Middle frontal gyrus (tissue), 1 donor: ENCODE data around the gene SCNN1A.

Source experiments
- DNase-seq: peaks from one replicate; pipeline ENCODE4 v3.0.0-alpha.2; 2015; ENCODE audit warnings: low spot score; ENCODE audit errors: extremely low spot score

SCNN1A gene

GRCh38 chr12:6319446-6319845 is 55.9 kb downstream of the SCNN1A start:
- no peak for DNase-seq

DNA sequence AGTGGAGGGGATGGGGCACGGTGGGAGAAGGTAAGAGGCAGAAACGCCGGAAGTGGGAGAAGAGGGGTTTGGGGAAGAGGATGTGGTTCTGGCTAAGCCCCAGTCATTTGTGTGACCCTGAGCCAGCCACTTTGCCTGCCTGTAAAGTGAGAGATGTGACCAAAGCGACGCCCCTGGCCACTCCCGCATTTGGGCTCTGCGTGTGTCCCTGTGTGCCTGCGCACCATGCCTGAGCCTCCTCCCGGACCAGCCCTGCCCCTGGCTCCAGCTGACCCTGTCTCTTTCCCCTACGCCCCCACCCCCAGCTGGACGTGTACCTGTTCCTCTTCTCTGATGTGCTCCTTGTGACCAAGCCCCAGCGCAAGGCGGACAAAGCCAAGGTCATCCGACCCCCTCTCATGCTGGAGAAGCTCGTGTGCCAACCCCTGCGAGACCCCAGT is 56.9 kb downstream of the SCNN1A start:
- DNase-seq: no peak

DNA sequence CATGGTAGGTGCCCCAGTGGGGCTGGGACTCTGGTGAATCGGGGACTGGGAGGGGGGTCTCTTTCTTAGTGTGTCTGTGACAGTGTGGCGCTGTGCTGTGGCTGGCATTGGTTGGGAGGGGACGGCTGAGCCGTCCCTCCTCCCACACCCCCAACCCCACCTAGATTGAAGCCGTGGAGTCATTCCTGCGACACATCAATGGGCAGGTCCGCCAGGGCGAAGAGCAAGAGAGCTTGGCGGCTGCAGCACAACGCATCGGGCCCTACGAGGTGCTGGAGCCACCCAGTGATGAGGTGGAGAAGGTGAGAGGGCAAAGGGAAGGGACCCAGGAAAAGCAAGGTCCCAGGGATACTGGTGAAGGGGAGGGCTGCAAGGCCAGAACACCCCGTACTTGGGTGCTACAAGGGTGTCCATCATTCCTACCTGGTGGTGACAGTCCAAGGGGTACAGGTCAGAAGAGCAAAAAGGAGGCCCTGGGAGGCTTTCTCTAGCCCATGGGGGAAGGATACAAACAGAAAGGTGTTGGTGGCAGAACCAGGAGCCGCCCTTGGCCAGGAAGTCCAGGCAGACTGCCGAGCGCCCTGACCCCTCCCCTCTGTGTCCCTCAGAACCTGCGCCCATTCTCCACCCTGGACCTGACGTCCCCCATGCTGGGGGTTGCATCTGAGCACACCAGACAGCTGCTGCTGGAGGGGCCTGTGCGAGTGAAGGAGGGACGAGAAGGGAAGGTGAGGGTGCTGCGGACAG is 57.5 kb downstream of the SCNN1A start:
- no peak for DNase-seq

DNA sequence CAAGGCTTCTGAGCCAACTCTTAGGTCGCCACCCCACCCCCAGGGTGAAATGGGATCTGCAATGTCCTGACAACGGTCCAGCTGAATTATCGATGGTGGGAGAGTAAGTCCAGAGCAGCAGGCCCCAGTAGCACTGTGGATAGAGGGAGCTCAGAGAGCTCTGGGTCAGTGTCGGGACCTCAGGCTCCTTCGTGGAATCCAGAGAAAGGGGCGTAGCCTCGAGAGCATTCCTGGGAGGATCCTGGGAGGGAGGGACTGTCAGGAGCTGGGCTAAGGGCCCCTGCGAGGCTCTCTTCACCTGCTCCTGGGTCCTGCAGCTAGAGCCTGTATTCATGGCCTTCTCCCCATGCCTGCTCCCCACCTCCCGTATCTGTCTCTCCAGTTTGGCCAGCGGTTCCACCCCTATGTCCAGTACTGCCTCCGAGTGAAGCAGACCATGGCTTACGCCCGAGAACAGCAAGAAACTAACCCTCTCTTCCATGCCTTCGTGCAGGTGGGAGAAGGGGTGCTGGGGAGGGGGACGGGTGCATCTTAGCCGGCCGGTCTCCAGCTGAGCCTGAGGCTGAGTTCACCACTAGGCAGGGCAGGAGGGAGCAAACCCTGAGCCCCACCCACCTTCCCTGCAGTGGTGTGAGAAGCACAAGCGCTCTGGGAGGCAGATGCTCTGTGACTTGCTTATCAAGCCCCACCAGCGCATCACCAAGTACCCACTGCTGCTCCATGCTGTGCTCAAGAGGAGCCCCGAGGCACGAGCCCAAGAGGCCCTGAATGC is 58.3 kb downstream of the SCNN1A start:
- DNase-seq: no peak

GRCh38 chr12:6315704-6316597 is 59.4 kb downstream of the SCNN1A start:
- DNase-seq: no peak

GRCh38 chr12:6315184-6315583 is 60.2 kb downstream of the SCNN1A start:
- DNase-seq: no peak

- no peak for DNase-seq
Observed at GRCh38 chr12:6314776-6315175, 60.6 kb downstream of the SCNN1A start.

DNA sequence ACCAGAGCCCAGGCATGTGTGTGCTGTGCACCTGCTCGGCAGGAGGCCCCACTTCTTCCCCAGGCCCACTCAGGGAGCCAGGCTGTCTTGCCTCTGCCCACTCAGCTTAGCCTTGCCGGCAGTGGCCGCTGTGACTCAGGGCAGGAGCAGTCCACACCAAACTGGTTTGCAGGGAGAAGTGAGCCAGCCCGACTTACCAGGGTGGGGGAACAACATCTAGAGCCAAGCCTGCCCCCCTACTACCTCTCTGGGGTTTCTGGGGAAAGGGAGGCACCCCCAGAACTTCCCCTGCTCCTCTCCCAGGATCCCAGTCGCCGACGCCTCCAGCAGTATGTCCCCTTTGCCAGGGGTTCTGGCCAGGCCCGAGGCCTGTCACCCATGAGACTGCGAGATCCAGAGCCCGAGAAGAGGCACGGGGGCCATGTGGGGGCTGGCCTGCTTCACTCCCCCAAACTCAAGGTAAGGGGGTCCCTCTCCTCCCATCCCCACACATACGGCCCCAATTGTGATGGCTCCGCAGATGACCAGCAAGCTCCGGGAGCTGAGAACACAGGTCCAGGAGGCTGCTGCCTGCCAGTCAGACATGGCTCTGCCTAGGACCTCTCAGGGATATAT is 61.9 kb downstream of the SCNN1A start:
- no peak for DNase-seq

GRCh38 chr12:6312529-6313325 is 62.6 kb downstream of the SCNN1A start:
- DNase-seq: no peak

DNA sequence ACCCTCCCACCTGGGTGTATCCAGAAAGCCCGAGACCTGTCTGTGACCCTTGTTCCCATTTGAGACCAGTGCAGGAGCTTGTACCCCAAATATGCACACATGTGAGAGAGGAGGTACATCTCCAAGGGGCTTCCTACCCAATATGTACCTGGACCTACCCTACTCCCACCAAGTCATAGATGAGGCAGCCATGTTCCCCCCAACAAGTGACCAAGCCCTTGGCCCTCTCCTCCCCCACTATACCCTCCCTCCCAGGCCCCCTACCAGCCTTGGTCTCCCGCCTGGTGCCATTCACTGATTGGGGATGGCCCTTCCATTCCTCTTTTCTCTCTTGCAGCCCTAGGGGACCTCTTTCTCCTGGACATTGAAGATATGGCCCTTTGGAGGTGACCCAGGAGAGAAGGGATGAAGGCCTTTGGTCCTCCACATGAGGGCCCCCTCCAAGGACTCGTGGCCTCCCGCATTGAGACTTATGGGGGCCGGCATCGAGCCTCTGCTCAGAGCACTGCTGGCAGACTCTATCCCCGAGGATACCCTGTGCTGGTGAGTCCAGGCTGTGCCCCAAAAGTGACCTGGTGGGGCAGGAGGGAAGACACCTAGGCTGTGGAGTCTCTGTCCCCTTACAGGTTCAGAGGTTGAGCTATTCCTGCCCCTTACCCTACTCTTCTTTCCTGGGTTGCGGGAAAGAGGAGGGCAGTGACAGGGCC is 63.4 kb downstream of the SCNN1A start:
- DNase-seq: no peak

DNA sequence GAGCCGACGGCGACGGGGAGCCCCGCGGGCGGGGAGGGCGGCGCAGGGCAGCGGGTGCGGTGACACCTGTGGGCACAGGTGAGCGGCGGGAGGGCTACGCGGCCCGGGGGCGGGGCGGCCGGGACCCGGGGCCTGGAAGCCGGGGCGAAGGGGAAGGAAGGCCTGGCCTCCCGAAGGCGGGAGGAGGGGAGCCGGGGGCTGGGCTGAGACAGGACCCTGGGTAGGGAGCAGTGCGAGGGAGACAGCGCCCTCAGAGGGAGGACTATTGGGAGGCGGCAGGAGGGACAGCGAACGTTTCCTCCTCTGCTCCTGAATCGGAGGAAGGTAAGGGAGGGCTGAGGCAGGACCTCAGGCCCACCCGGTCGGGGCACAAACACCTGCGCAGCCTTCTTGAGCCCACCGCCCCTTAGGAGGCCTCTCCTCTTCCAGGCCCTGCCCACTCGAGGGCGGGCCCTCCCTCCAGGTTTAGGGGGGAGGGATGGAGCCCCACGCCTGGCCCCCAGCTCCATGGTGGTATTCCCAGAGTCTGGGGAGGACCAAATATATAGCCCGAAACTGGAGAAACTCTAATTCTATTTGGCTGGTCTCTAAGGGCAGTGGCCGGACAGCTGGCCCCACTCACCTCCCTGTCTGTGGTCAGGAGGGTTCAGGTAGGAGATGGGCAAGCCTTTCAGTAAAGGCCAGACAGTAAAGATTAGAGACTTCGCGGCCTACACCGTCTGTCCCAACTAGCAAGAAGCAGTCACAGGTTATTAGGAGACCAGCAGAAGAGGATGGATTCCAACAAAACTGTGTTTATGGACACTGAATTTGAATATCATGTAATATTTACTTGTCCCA is 64.4 kb downstream of the SCNN1A start:
- no peak for DNase-seq

- DNase-seq: no peak
Observed at GRCh38 chr12:6307529-6307928, 67.8 kb downstream of the SCNN1A start.

DNA sequence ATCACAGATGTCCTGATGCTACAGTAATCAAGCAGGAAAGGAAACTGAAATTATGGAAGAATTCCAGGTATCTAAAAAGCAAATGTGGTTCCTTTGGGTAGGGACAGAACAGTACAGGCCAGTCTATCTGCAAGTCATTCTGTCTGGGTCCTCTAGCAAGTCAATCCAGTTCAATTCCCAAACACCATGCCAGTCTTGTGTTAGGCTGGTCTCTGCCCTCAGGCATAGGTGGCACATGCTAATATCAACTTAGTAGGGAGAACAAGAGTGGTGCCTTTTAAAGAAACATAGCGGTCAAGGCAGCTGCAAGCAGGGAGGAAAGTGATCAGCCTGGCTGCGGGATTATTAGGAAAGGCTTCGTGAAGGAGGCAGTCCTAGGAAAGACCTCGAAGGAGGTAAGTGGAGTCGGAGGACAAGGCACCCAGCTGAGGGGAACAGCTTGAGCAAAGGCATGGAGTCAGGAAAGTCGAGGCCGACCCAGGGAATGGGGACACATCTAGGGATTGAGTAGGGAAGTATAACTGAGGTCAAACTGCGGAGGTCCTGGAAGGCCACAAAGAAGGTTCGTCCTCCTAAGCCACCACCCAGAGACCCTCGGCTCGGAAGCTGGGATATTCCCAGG is 68.7 kb downstream of the SCNN1A start:
- DNase-seq: no peak

DNA sequence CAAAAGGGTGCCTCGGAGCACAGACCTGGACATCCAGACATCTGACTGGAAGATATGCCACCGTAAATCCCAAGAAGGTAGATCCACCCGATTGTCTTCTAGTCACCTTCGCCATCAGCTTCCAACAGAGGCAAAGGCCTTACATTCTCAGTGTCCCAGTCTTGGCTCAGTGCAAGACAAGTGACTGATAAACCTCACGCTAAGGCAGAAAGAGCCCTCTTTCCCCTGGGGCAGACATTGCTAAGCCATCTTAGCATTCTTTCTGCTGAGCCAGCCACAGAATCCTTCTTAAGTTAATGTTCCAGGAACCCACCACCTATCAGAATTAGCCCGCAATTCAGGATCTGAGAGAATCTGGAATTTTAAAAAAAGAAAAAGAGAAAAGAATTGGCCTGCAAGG is 69.2 kb downstream of the SCNN1A start:
- no peak for DNase-seq

- DNase-seq: no peak
Observed at GRCh38 chr12:6303071-6303470, 72.3 kb downstream of the SCNN1A start.

DNA sequence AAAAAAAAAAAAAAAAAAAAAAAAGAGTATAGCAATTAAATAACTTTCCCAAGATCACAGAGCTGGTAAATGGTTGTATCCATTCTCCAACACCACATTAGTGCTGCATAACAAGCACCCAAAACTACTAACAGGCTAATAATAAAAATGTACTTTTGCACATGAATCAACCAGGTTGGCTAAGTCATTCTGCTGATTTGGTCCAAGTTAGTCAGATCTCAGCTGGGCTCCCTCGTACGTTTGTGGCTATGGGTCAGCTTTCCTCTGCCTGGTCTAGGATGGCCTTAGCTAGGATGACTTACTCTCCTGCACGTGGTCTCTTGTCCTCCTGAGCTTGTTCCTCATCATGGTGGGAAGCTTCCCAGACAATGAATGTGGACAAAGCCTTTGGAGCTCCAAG is 72.7 kb downstream of the SCNN1A start:
- DNase-seq: no peak

DNA sequence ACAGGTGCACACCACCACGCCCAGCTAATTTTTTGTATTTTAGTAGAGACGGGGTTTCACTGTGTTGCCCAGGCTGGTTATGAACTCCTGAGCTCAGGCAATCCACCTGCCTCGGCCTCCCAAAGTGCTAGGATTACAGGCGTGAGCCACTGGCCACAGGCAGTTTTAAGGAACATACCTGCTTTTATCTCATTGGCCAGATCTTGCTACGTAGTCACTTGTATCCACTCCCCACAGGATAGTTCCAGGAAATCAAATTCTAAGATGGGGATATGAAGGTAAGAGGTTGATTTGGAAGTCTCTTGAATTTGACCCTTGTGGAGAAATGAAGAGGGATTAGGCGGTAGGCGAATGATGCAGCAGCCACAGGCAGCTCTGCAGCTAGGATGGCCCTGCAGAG is 73.6 kb downstream of the SCNN1A start:
- no peak for DNase-seq

- DNase-seq: no peak
Observed at GRCh38 chr12:6297170-6297569, 78.2 kb downstream of the SCNN1A start.
